ENCODE results near the gene SLC12A2. TPM values are rescaled to one million over a fixed set of nuclear protein-coding genes. Genes with fewer than 3 reads are reported as not detected.

SLC12A2 gene
- total RNA-seq, 4 donors from 2014 or later: 21.2 to 31.1 (median 27.1) TPM

- TF ChIP-seq CTCF (IDR thresholded peaks at IDR 0.05; ENCODE audit: low read depth): no peak
Observed at GRCh38 chr5:128083811-128084227, 253 bp downstream of the SLC12A2 start.

GRCh38 chr5:128084228-128085167 is 932 bp downstream of the SLC12A2 start:
- TF ChIP-seq CTCF (IDR thresholded peaks at IDR 0.05; ENCODE audit: low read depth): no peak

GRCh38 chr5:128085413-128085812 is 1.8 kb downstream of the SLC12A2 start:
- TF ChIP-seq CTCF (IDR thresholded peaks at IDR 0.05; ENCODE audit: low read depth): no peak

GRCh38 chr5:128091579-128091978 is 8.0 kb downstream of the SLC12A2 start:
- no peak for TF ChIP-seq CTCF (IDR thresholded peaks at IDR 0.05; ENCODE audit: low read depth)

- no peak for TF ChIP-seq CTCF (IDR thresholded peaks at IDR 0.05; ENCODE audit: low read depth)
Observed at GRCh38 chr5:128092144-128092543, 8.6 kb downstream of the SLC12A2 start.

- TF ChIP-seq CTCF (IDR thresholded peaks at IDR 0.05; ENCODE audit: low read depth): no peak
Observed at GRCh38 chr5:128093368-128093767, 9.8 kb downstream of the SLC12A2 start.

- TF ChIP-seq CTCF (IDR thresholded peaks at IDR 0.05; ENCODE audit: low read depth): no peak
Observed at GRCh38 chr5:128097224-128097623, 13.7 kb downstream of the SLC12A2 start.
